ENCODE results near the gene CYBA. TPM values are rescaled to one million over a fixed set of nuclear protein-coding genes. Genes with fewer than 3 reads are reported as not detected.
"Not testable (repeated sequence)": the region's sequence is repeated elsewhere in the genome, so short reads cannot be mapped to it uniquely, and the experiment has no call there.

CYBA gene
- polyA plus RNA-seq, 1 donor, result 39.6 TPM

GRCh38 chr16:88614818-88615580 lies 35.9 kb downstream of the CYBA start:
- no peak for DNase-seq (ENCODE audit: low read depth)

DNA sequence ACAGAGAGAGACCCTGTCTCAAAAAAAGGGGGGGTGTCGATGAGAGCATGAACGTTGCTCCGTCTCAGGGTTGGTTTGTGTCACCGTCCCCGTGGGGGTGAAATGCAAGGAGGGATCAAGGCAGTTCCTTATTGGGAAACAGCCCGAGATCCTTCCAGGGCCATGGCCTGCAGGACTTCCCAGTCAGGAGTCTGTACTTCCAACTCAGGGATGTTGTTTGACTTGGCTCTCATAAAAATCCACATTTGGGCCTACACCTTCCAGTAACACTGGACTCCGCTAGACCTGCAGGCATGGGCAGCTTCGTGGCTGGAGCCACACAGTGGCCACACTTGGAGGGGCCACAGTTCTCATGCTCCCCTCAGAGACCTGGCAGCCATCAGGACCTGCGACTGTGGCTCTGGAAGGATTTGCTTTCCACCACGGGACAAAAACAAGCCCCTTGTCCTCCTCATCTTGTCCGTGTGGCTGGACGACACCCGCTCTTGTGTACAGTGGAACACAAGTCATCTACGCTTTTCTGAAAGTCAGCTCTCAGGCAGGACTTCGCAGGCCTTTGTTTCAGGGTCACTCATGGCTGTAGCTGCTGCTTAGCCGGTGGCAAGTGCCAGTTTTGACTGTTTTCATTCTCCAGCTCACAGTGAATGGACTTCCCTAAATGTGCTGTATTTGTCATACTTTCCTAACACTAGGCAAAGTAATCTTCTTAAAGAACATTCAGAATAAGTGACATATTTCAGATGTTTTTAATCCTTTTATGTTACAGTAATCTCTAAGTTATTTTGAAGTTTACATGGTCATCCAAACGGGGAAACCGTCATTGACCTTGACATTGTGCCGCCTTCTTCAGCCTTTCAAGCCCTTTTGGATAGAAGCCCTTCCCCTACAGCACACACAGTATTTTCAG lies 36.7 kb downstream of the CYBA start:
- no peak for DNase-seq (ENCODE audit: low read depth)

DNA sequence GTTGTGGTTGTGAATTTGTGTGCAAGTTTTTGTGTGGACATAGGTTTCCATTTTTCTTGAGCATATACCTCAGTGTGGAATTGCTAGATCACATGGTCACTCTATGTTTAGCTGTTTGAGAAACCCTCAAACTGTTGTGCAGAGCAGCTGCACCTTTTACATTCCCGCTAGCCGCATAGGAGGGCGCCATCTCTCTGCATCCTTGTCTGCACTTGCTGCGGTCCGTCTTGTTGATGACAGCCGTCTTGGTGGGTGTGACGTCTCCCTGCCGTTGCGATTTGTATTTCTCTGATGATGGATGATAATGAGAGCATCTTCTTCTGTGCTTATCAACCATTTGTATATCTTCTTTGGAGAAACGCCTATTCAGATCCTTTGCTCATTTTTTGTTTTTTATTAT lies 37.6 kb downstream of the CYBA start:
- DNase-seq (ENCODE audit: low read depth), result no peak

DNA sequence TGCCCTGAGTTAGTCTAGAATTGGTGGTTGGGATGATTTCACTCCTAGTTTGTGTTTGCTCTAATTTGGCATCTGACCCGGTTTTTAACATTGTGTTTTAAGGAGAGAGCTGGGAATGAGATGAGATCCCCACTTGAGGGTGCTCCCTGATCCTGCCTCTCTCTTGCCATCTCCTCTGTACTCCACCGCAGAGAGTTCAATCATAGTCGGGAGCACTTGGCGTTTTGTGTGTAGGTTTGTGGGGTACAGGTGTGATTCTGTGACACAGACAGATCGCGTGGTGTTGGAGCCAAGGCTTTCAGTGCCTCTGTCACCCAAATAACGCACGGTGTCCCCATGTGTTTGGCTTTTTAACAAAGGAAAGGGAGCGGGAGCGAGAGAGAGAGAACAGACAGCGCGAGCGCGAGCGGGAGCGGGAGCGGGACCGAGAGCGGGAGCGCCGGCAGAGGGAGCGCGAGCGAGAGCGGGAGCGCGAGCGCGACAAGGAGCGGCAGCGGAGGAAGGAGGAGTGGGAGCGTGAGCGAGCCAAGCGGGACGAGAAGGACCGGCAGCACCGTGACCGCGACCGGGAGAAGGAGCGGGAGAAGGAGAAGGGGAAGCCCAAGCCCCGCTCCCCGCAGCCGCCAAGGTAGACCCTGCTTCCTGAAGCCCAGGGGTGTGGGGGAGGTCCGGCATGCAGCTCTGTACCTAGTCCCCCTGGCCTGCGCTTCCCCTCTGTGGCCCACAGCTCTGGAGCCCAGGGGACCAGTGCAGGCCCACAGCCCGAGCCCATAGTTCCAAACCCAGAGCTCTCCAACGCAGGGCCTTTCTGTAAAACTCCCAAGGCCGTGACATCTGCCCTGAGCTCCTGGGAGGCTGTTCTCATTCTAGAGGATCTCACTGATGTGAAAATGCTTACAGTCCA lies 39.7 kb downstream of the CYBA start:
- DNase-seq (ENCODE audit: low read depth), result no peak

GRCh38 chr16:88610080-88610479 lies 40.8 kb downstream of the CYBA start:
- no peak for DNase-seq (ENCODE audit: low read depth)

- not testable (repeated sequence) for DNase-seq (ENCODE audit: low read depth)
Observed at GRCh38 chr16:88609426-88609825, 41.4 kb downstream of the CYBA start.

DNA sequence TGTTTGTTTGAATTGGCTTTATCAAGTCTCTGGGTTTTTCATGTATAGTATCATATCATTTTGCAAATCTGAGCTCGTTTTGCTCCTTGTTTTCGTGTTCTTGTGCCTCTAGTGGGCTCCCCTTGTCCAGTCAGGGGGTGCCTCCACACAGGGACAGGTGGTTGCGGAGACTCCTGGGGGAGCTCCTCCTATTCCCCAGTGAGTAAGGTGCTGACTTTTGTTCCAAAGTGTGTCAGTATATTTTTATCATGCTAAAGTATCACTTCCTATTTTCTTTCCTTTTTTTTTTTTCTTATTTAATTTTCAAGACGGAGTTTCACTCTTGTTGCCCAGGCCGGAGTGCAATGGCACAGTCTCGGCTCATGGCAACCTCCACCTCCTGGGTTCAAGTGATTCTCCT lies 42.8 kb downstream of the CYBA start:
- no peak for DNase-seq (ENCODE audit: low read depth)

- DNase-seq (ENCODE audit: low read depth), result no peak
Observed at GRCh38 chr16:88606148-88606757, 44.6 kb downstream of the CYBA start.

DNA sequence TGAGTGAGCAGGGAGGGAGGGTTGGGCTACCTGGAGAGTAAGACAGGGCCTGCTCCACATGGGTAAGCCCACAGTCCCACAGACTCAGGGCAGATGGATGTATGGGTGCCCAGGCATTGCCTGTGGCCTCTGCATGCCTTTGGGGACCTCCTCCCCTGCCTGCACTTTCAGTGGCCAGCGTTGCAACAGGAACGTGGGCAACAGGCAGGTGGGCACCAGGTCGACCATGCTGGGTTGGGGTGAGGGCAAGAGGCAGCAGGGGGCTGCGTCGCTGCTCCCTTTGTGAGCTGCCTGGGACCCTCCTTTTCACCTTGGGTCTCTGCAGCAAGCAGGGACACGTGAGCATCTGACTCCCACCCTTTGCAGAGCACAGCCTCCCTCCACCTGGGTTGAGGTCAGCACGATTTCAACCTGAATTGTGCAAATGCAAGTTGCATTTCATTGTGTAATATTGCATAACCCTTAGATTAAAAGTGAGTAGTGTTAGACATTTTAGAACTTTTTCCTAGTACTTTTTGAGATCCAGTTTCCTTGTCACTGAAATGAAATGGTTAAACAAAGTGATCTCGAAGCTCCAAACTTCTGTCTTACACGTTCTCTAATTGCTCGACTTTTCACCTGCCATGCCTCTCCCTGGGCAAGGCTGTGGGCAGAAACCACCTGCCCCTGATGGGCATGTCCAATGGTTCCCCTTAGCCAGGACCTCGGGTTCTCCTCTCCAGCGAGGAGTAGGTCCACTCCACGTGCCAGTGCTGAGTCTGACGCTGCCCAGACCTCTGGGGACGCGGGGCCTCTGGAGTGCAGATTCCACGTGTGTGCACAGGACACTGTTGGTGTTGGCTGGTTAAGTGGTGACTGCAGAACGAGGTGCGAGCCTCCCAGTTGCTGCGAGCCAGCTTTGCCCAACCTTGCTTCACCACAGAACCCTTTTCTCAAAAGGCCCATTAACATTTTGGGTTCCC lies 45.4 kb downstream of the CYBA start:
- no peak for DNase-seq (ENCODE audit: low read depth)

DNA sequence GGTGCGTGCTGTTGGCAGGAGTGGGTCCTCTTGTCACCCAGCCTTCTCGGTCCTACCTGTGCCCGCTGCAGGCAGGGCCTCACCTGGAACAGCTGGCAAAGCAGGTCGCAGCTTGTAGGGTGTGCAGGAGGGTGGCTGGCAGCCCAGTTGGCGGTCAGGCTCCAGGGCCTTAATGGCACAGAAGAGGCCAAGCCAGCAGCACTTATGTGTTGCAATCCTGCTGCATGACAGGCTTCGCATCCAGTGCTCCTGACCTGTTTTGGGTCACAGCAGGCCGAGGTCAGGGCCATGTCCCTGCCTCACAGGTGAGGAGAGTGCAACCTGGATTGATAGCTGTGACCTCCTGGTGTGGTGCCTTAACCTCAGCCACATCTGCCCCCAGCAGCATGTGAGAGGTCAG lies 48.8 kb downstream of the CYBA start:
- DNase-seq (ENCODE audit: low read depth), result no peak

GRCh38 chr16:88601313-88602036 lies 49.4 kb downstream of the CYBA start:
- DNase-seq (ENCODE audit: low read depth), result no peak

DNA sequence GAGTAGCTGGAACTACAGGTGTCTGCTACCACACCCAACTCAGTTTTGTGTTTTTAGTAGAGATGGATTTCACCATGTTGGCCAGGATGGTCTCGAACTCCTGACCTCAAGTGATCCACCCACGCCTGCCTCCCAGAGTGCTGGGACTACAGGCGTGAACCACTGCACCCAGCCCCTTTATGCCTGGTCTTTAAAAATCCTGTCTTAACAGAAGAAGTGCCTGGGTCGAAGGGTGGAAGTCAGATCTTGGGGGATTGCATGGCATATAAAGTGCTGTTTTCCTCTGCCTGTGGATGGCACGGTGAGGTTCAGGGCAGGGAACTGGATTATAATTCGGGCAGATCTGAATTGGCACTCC lies 50.3 kb downstream of the CYBA start:
- DNase-seq (ENCODE audit: low read depth), result no peak

- DNase-seq (ENCODE audit: low read depth), result no peak
Observed at GRCh38 chr16:88599825-88600538, 50.9 kb downstream of the CYBA start.

- no peak for DNase-seq (ENCODE audit: low read depth)
Observed at GRCh38 chr16:88599092-88599733, 51.6 kb downstream of the CYBA start.

GRCh38 chr16:88597856-88598491 lies 52.9 kb downstream of the CYBA start:
- DNase-seq (ENCODE audit: low read depth), result no peak

- DNase-seq (ENCODE audit: low read depth), result no peak
Observed at GRCh38 chr16:88596483-88596882, 54.4 kb downstream of the CYBA start.

DNA sequence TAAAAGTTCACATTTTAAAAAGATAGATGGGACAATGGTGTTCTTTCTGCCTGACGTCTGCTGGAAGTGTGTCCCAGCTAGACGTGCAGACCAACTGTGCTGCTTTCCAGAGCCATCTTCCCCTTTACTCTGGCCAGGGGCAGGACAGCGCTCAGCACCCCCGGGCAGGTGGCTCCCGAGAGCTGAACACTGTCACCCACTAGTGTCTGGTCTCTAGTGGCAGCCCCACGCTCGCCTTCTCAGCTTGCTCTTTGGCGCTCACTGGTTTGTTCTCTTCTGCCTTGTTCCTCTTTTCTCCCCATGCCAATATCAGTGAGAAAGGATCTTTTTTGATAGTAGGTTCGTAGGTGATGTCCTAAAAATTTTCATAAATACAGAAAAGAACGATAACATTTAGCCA lies 54.9 kb downstream of the CYBA start:
- DNase-seq (ENCODE audit: low read depth), result no peak

GRCh38 chr16:88595101-88595500 lies 55.8 kb downstream of the CYBA start:
- DNase-seq (ENCODE audit: low read depth), result no peak
